HPDE6-E6E7 (cell line): Measurements from ENCODE around the gene PIK3AP1.
"Not testable (repeated sequence)": the region's sequence is repeated elsewhere in the genome, so short reads cannot be mapped to it uniquely, and the experiment has no call there.

Source experiments
- DNase-seq: peaks from one replicate; pipeline ENCODE4 v3.0.0; 2011; ENCODE audit warnings: missing footprints; ENCODE audit errors: extremely low spot score

PIK3AP1 gene

GRCh38 chr10:96578022-96578421 is 142.3 kb downstream of the PIK3AP1 start:
- no peak for DNase-seq

GRCh38 chr10:96577069-96577468 is 143.2 kb downstream of the PIK3AP1 start:
- DNase-seq = no peak

GRCh38 chr10:96576277-96576980 is 143.9 kb downstream of the PIK3AP1 start:
- no peak for DNase-seq

GRCh38 chr10:96574564-96574963 is 145.8 kb downstream of the PIK3AP1 start:
- not testable (repeated sequence) for DNase-seq

GRCh38 chr10:96573036-96573435 is 147.3 kb downstream of the PIK3AP1 start:
- DNase-seq = no peak

DNA sequence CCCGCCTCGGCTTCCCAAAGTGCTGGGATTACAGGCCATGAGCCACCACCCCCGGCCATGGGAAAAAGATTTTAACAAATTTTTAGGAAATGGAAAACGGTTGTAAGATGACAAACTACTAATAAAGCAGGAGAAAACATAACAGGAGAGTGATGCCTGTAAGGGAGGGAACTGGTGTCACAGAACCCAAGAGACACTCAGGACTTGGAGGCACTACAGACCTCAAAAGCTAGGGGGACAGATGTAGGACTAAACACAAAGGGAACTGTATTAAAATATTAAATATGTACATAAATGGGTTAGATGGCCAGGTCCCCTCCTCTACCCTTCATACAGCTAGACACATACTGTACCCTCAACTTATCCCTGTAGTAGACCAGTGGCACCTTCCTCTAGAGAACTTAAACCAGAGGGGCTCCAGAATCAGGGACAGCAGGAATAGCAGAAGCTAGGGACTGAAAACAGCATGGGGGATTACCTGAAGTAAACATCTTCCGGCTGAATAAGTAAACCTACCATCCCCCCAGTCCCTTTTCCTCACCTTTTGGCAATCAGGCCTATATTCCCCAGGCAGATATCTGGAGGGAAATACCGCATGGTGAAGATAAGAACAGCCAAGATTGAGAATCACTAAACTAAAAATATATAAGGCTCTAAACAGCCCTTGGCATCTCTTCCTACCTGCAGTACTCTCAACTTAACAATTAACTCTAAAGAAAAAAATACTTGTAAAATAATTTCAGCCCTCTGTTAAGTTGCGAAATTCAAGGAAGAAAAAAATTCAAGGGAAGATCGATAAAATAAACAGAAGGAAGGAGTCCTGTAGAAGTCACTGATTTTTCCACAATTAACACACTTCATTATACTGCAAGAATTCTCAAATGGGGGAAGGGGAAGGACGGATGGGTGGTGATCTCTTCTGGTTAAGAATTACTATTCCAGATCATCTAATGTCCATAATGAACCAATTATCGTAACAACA is 149.0 kb downstream of the PIK3AP1 start:
- DNase-seq = no peak

- no peak for DNase-seq
Observed at GRCh38 chr10:96570511-96570910, 149.8 kb downstream of the PIK3AP1 start.

DNA sequence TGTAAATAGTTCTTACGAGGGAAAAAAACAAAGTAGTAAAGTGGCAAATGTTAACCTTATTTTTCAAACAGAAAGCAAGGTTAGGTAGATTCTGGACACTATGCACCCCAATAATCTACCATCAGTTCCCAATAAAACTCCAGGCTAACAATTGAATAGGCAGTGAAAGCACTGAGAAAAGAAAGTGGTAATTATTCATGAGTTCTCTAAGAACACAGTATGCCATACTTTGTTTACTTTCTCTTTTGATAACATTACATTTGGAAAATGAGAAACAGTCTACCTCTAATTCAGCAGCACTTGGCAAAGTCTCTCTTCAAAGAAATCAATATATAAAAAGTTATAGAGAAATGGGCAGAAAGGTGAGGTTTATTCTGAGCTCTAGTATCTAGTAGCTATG is 151.9 kb downstream of the PIK3AP1 start:
- no peak for DNase-seq

DNA sequence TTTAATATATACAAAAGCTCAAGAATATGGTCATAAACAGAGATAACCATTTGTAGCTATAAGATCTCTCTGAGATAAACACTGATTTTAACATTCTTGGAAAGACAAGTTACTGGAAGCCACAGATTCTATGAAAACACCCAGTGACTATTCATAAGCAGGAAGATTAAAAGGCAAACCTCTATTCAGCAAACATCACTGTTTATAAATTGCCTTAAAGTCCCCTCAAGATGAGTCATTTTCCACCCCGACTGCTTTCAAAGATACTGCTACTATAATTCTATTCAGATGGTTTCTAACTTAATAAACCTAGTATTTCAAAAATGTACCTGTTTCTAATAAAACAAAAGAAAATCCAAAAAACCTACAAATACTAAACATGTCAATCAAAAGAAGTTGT is 154.5 kb downstream of the PIK3AP1 start:
- no peak for DNase-seq

- no peak for DNase-seq
Observed at GRCh38 chr10:96560966-96561887, 159.1 kb downstream of the PIK3AP1 start.

DNA sequence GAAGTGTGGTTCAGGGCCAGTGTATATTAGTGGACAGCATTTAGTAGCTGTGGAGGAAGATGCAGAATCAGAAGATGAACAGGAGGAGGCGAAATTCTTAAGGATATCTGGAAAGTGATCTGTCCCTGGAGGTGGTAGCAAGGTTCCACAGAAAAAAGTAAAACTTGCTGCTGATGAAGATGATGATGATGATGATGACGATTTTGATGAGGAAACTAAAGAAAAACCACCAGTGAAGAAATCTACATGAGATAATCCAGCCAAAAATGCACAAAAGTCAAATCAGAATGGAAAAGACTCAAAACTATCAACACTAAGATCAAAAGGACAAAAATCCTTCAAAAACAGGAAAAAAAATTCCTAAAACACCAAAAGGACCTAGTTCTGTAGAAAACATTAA is 159.8 kb downstream of the PIK3AP1 start:
- no peak for DNase-seq

GRCh38 chr10:96556003-96556402 is 164.3 kb downstream of the PIK3AP1 start:
- DNase-seq = no peak

GRCh38 chr10:96555330-96555729 is 165.0 kb downstream of the PIK3AP1 start:
- DNase-seq = no peak

DNA sequence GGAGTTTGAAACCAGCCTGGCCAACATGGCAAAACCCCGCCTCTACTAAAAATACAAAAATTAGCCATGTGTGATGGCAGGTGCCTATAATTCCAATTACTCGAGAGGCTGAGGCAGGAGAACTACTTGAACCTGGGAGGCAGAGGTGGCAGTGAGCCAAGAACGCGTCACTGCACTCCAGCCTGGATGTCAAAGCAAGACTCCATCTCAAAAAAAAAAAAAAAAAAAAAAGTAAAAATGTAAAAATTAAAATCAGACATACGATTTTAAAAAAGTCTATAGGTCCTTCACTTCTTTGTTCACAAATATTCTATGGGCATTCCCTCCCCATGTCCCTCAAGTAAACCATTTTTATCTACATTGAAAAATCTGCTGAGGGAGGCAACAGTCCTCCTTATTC is 171.7 kb downstream of the PIK3AP1 start:
- DNase-seq = no peak

- not testable (repeated sequence) for DNase-seq
Observed at GRCh38 chr10:96545558-96545957, 174.8 kb downstream of the PIK3AP1 start.
